Dermis blood vessel endothelial cell (primary cell): Measurements from ENCODE around the gene PCIF1. TPM values are rescaled to one million over a fixed set of nuclear protein-coding genes. Genes with fewer than 3 reads are reported as not detected.
"Not testable (repeated sequence)": the region's sequence is repeated elsewhere in the genome, so short reads cannot be mapped to it uniquely, and the experiment has no call there.

Source experiments
- DNase-seq: peaks from one replicate; pipeline ENCODE4 v3.0.0; 2010
- total RNA-seq: library from RNA; depleted of rRNA; stranded (reverse); fragments of >200 nt; gene quantifications from 2 replicates; pipeline ENCODE4 v1.2.3, GENCODE V29; 2014

The PCIF1 gene
- total RNA-seq, 1 donor from 2014 or later = 13.3 TPM

DNA sequence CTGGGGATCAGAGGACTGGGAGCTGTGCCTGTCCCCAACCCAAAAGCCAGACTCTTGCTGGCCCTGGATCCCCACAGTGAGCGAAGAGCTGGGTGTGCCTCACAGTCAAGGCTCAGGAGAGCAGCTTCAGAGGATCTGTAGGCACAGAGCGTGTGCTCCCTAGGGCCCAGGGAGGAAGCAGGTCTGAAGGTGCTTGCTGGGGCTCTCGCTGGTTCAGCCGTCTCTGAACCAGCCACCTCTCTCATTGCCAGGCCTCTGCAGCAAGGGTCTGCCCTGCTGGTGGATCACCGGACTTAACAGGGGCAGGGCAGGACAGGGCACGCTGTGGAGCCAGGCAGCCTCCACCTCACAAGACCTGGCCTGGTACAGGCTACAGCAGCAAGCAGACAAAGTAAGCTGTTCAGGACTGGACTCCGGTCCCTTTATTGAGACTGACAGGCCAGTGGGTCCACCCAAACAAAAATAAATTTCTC, 13.8 kb downstream of the PCIF1 start:
- no peak for DNase-seq

DNA sequence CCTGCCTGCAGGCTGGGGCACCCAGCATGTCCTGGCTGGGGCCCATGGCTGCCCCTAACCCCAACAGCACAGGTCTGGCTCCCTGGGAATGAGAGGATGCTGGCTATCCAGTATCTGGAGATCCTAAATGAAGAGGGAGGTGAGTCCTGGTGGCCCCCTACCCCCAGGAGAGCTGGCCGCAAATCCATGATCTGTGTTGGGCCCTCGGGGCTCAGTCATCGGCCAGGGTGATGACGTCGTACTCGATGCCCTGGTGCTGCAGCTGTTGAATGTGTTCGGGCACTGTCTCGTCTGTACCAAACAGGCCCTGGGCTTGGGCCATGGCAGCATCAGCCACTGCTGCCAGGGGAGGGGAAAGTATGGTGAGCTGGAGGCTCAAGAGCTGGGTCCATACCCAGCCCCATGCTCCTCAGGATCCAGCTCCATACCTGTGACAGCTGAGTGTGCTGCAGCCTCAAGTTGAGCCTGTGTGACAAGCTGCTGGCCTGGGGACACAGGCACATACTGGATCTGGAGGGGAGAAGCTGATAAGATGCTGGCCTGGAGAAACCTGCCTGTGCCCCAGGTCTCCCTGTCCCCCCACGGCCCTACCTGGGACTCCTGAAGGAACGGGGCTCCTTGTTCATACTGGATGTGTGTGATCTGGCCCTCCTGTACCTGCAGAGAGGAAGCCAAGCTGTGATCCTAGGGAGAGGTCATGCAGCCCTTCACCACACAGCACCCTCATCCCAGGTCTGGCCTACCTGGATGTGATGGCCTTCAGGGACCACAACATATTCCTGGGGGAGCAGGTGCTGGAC, 14.5 kb downstream of the PCIF1 start:
- DNase-seq = no peak

- DNase-seq = no peak
These were observed 15.3 kb downstream of the PCIF1 start for GRCh38 chr20:45949542-45950329.

DNA sequence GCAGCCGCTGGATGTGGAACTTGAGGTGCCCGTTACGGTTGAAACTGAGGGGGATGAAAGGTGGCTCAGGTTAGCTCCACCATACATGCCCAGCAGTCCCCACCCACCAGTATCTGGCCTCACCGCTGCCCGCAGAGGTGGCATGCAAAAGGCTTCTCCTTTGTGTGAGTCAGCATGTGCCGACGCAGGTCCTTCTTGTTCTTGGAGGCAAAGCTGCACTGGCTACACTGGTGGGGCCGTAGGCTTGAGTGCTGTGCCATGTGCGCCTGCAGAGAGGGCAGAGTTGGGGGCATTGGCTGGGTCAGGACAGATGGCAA, 15.8 kb downstream of the PCIF1 start:
- DNase-seq = no peak

- DNase-seq = no peak
These were observed 17.7 kb downstream of the PCIF1 start for GRCh38 chr20:45951925-45952834.

- DNase-seq = no peak
These were observed 18.4 kb downstream of the PCIF1 start for GRCh38 chr20:45952861-45953260.

DNA sequence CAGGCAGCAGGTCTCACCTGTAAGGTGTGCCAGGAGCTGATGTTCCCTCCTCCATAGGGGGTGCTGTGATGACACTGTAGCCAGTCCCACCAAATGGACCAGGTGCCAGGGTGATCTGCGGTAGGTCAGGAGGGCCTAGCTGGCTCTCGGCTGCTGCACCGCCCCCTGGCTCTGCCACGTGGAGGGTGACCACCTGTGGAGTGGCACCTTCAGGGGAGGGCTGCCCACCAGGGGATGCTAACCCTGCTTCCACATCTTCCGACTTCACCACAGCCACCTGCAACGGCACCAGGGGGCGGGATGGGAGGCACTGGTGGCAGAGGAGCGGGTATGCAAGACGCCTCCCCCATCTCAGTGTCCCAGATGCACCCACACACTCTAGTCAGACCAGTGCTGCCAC, 19.2 kb downstream of the PCIF1 start:
- DNase-seq = no peak

DNA sequence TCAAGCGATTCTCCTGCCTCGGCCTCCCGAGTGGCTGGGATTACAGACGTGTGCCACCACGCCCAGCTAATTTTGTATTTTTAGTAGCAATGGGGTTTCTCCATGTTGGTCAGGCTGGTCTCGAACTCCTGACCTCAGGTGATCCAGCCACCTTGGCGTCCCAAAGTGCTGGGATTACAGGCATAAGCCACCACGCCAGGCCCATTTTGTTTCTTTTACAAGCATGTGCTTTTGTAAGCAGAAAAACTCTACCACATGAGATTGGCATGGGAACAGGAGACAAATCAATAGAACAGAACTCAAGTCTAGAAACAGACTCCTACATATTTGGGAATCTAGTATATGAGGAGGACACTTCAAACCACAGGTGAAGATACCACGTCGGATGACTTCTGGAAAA, 21.8 kb downstream of the PCIF1 start:
- DNase-seq = not testable (repeated sequence)

DNA sequence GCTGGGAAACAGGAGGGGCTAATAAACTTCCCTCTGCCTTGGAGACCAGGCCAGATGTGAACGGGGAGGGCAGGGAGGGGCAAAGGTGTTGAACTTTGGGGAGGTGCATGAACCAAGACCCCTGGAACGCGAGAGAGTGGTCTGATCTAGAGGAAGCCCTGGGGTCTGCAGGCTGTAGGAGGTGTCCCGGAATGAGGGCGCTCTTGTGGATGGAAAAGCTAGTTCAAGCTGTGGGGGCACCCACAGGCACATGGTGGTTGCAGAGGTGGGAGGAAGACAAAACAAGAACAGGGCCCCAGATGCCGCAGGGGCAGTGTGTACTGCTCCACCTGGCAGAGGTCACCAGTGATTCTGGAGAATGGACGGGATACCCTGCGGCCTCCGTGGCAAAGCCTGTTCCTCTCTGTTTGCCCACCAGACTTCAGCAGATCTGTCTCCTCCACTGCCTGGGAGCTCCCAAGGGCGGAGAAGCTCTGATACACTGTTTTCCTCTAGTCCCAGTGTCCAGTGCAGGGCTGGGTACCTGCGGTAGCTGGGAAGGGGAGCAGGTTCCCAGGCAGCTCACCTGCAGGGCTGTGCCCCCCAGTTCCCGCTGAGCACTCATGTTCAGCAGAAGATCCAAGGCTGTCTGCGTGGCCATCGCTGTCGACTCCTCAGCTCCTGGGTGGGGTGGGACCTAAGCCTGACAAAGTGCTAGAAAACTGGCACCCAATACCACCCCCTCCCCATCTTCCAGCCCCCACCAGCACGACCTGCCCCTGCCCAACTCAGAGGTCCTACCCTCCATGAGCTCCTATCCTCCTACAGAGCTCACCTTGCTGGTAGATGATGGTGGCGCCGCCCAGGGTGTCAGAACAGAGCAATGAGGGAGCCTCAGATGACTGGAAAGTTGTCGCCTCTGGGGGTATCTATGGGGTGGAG, 22.8 kb downstream of the PCIF1 start:
- no peak for DNase-seq

- DNase-seq = no peak
These were observed 24.1 kb downstream of the PCIF1 start for GRCh38 chr20:45958593-45958992.

- DNase-seq = no peak
These were observed 24.6 kb downstream of the PCIF1 start for GRCh38 chr20:45959126-45959525.

DNA sequence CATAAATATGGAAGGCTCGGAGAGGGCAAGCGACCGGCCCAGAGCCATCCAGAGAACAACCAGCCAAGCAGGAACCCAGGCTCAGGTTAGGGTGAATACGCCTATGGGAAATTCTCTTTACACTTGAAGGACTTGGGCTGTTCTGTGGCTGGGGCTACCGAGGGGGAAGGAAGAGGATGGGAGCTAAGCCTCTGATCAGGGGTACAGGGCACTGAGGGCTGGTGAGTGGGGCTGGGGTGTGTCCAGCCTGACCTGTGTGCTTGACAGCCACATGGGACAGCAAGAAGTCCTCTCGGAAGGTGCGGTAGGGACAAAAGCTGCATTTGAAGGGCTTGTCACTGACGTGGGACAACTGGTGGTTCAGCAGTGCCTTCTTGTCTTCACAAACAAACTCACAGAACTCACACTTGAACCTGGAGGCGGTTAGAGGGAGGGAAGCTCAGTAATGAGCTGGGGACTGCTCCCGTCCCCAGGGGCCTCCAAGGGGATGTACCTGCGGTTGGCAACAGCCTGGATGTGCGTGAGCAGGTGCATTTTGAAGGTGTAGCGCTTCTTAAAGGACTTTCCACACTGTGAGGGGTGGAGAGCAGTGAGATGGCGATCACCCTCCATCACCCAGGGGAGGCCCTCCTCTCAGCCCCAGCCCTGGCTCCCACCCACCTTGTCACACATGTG, 25.6 kb downstream of the PCIF1 start:
- no peak for DNase-seq

DNA sequence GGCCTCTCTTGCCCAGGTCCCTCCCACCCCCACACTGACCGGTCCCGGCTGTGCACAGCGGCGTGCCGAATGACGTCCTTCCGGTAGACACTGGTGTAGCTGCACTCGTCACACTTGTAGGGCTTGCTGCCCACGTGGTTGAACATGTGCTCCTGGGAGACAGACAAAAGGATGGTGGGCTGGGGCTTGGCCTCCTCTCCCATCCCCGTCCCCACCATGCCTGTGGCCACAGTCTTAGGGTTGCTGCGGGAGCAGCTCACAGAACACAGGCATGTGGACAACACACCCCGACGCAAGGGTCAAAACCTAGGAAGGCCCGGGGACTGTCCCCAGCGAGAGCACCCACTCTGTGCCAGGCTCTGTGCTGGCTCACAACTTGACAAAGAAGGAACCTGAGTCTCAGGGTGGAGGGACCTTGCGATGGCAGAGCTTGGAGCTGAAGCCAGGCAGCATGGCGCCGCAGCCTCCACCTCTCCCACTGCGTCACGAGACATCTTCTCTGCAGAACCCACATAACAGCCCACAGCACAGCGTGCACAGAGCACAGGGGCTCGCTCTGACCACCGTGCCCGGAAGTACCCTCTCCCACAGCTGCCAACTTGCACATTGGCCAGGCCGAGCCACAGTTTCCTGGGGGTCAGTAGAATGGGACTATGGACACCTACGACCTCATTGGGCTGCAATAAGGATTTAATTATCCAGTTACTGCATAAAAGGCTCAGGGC, 27.7 kb downstream of the PCIF1 start:
- no peak for DNase-seq

- DNase-seq = peak; percentile 72
These were observed 28.8 kb downstream of the PCIF1 start for GRCh38 chr20:45963059-45964005.

DNA sequence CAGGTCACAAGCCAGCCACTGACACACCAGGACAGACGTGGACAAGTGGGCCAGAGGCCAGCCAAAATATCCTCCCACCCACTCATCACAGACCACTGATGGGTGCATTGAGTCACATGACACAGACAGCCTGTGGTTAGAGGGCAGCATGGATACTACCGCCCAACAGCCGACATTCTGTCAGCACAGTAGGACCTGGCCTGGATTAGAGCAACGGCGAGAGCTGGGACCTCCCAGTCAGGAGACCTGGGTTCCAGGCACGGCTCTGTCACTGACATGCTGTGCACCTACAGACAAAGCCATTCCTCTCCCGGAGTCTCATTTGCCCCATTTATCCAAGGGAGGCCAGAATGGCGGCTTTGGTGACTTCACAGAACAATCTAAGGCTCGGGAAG, 29.5 kb downstream of the PCIF1 start:
- no peak for DNase-seq

GRCh38 chr20:45965169-45966002, 30.9 kb downstream of the PCIF1 start:
- DNase-seq = no peak

DNA sequence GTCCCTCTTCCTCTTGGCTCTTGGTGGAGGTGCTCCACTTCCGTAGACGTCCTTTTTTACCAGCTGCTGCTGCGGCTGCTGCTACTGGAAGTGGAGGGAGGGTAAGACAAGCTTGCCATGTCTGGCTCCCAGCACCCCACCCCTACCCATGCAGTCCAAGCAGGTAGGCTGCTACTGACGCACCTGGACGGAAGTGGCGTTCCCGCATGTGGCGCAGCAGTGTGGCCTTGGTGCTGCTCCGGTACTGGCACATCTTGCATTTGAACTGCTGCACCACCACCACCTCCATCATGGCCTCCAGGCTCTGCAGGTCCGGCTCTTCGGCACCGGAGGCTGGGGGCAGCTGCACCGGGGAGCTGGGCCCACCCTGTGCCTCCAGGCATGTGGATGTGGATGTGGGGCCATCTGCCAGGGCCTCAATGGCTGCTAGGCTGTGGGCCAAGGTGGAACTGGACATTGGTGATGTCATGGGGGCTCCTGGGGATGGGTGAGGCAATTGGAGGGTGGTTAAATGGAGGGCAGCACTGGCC, 33.1 kb downstream of the PCIF1 start:
- no peak for DNase-seq

DNA sequence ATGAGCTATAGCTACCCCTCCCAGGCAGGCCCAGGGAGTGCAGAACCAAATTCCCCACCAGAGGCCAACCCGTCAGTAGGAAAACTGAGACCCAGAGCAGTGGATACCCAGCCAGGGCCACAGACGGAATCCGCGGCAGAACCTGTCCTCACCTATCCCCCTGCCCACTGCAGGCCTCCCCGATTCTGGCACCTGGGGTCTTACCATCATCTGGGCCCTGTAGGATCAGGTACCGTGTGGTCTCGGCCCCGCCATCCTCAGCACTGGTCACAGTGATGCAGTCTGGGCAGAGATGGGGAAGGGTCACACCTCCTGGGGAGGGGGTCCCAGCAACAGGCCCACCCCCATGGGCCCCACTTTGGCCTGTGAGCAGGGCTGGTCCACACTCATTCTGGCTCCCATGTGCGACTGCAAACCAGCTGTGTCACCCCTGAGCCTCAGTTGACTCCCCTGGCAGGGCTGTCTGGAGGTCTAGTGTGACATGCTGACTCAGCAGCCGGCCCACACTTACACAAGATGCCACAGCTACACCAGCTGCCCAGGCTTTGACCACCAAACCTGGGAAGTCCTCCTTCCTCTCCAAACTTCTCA, 33.7 kb downstream of the PCIF1 start:
- DNase-seq = no peak
